GM21528 (cell line): ENCODE measurements around the gene AGPAT3.
"Not testable (repeated sequence)": the region's sequence is repeated elsewhere in the genome, so short reads cannot be mapped to it uniquely, and the experiment has no call there.

Experiments
- ATAC-seq: cut with Tn5 transposase; IDR thresholded peaks from one replicate; pipeline ENCODE4 v1.9.1; 2021; ENCODE audit warnings: mild to moderate bottlenecking, moderate library complexity; ENCODE audit not compliant: unreplicated experiment, low FRiP score

AGPAT3 gene, protein sequence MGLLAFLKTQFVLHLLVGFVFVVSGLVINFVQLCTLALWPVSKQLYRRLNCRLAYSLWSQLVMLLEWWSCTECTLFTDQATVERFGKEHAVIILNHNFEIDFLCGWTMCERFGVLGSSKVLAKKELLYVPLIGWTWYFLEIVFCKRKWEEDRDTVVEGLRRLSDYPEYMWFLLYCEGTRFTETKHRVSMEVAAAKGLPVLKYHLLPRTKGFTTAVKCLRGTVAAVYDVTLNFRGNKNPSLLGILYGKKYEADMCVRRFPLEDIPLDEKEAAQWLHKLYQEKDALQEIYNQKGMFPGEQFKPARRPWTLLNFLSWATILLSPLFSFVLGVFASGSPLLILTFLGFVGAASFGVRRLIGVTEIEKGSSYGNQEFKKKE

DNA sequence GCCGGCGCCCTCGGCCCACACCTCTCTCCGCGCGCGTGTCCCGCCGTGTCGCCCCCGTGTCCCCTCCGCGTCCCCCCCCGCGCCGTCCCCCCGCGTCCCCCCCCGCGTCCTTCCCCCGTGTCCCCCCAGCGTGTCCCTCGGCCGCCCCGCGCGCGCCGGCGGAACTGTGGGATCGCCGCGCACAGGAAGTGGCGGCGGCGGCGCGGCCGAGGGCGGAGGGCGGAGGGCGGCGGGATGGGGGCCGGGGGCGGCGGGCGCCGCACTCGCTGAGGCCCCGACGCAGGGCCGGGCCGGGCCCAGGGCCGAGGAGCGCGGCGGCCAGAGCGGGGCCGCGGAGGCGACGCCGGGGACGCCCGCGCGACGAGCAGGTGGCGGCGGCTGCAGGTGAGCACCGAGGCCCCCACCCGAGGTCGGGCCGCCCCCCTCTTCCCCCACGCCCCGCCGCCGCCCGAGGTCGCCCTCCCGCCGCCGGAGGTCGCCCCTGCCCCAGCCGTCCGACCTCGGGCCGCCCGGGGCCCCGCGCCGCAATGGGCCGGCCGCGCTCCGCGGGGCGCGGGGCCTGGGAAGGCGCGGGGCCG, at the start of gene AGPAT3:
Gene AGPAT3, plus strand, starts transcription at position 262 of the 578 bp plus-strand sequence. CDS start 94,459 bp downstream, outside the sequence.
- ATAC-seq = no peak

DNA sequence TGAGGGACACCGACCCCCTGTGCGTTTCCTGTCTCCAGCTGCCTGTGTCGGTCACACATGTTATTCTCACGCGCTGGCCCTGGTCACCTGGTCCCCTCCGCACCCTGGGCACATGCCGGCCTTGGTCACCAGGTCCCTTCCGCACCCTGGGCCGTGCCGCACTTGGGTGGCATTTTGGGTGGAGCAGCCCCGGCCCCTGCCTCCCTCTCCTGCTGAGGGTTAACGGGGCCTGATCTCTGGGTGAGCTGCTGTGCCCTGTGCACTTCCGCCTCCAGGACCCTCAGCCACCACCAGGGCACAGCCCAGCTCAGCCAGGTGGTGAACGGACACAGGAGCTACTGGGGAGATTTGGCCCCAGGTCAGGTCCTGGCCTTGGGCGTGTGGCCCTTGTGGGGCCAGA, 49.0 kb upstream of the AGPAT3 start:
- ATAC-seq = no peak

DNA sequence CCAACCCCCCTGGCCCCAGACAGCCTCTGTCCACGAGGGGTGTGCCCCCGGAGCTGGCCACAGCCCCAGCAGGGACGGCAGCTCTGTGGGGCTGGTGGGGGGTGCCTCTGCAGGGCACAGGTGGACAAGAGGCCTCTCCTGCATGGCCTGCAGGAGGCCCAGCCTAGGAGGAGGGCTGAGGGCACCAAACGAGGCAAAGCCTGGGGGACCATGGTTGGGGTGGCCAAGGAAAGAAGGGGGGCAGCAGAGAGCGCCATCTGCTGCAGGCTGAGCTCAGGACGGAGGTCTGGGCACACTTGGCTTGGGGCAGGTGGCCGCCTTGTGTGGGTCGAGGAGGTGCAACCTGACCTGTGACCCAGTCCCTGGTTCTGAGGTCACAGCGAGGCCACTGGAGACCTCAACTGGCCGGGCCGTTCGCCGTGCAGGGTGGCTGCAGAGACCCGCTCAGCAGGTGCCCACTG, 48.4 kb upstream of the AGPAT3 start:
- ATAC-seq = no peak

- no peak for ATAC-seq
These were observed 47.6 kb upstream of the AGPAT3 start for GRCh38 chr21:43817157-43818086.

- no peak for ATAC-seq
These were observed 46.3 kb upstream of the AGPAT3 start for GRCh38 chr21:43818685-43819084.

- no peak for ATAC-seq
These were observed 45.3 kb upstream of the AGPAT3 start for GRCh38 chr21:43819511-43820405.

DNA sequence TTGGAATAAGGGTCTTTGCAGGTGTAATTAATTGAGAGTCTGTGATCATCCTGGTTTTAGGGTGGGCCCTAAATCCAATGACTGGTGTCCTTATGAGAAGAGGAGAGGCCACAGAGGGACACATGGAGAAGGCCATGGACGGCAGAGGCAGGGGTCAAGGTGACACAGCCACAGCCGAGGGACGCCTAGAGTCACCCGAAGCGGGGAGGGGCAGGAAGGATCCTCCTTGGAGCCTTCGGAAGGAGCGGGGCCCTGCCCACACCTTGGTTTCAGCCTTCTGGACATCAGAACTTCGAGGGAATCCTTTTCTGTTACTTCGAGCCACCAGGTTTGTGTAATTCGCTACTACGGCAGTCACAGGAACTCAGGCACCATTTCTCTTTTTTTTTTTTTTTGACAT, 44.6 kb upstream of the AGPAT3 start:
- no peak for ATAC-seq

DNA sequence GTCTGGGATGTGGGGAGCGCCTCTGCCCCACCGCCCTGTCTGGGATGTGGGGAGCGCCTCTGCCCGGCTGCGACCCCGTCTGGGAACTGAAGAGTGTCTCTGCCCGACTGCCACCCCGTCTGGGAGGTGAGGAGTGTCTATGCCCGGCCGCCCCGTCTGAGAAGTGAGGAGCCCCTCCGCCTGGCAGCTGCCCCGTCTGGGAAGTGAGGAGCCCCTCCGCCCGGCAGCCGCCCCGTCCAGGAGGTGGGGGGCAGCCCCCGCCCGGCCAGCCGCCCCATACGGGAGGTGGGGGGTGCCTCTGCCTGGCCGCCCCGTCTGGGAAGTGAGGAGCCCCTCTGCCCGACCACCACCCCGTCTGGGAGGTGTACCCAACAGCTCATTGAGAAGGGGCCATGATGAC, 42.9 kb upstream of the AGPAT3 start:
- ATAC-seq = not testable (repeated sequence)

DNA sequence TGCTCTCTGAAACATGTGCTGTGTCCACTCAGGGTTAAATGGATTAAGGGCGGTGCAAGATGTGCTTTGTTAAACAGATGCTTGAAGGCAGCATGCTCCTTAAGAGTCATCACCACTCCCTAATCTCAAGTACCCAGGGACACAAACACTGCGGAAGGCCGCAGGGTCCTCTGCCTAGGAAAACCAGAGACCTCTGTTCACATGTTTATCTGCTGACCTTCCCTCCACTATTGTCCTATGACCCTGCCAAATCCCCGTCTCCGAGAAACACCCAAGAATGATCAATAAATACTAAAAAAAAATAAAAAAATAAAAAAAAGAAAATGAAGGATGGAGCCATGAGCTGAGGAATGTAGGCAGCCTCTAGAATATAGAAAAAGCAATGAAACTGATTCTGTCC, 42.3 kb upstream of the AGPAT3 start:
- not testable (repeated sequence) for ATAC-seq

- no peak for ATAC-seq
These were observed 40.4 kb upstream of the AGPAT3 start for GRCh38 chr21:43824333-43825241.

DNA sequence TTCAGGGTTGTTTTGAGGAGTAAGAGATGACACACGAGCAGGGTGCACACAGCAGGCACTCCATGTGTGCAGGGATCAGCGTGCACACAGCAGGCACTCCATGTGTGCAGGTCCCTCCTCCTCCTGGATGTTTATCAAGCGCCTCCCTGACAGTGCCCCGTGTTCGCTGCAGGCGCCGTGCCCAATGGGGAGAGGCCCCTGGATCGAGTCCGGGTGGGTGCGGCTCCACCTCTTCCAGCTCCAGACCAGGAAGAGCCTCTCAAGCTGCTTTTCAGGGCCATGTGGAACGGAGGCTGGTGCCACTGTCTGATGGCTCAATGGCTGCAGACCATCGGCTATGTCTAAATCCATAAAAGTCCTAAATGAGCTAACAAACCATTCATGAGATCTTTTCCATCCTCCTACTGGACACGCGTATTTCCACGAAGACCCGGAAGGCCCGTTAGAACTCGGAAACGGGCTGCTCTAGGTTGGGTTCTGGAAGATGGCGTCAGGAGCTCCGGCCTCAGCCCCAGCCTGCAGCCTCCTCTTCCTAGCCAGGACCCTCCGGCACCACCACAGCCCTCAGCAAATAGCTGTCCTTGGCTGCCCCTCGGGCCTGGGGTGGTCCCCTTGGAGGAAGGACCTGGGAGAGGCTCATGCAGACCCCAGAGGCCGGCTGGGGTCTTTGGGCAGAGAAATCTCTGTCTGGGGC, 39.6 kb upstream of the AGPAT3 start:
- no peak for ATAC-seq

GRCh38 chr21:43825936-43826622, 38.9 kb upstream of the AGPAT3 start:
- no peak for ATAC-seq

DNA sequence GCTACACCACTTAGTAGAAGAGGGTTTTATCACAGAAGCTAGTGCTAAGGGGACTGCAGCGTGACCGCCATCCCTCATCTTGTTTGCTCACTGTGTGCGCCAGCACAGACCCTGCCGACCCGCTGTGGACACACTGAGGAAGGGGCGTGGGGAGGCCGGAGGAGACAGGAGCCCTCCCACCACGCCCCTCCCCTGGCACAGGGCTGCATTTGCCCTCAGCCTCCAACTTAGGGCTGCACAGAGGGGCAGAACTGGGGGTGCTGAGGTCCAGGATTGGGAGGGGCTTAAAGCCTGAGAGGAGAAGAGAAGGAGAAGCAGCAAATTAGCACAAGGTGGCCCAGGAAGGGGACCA, 38.4 kb upstream of the AGPAT3 start:
- ATAC-seq = no peak

GRCh38 chr21:43827015-43827611, 37.9 kb upstream of the AGPAT3 start:
- ATAC-seq = no peak

GRCh38 chr21:43829161-43829560, 35.9 kb upstream of the AGPAT3 start:
- no peak for ATAC-seq

- no peak for ATAC-seq
These were observed 35.4 kb upstream of the AGPAT3 start for GRCh38 chr21:43829575-43830119.

DNA sequence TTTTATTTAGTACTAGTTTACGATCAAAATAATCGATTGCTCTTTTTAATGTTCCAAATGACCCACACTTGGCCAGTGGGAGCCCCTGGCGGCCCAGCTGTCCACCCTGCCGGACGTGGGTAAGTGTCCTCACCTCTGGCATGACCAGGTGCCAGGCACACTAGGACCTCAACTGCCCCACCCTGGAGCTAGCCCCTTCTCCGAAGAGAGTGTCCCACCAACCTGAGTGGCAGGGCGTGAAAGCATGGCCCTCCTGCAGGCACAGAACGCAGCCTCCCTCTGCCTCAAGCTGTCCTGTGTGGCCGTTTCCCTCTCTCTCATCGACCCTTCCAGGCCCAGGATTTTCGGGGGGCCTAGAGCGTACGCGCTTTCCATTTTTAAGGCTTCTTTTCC, 32.9 kb upstream of the AGPAT3 start:
- no peak for ATAC-seq
